Body of pancreas (tissue), 4 donors: ENCODE results near the gene MEIS2.

Source experiments
- POLR2A ChIP-seq, 3 donors: fragments of 450-650 bp; IDR thresholded peaks; one replicate each; pipeline ENCODE4 v1.6.1; 2016; ENCODE audit warnings: antibody characterized with exemption in 3 of 3, mild to moderate bottlenecking in 2 of 3
- TF ChIP-seq, protein P1 (sequence below), 7 experiments: fragments of 450-650 bp in 4 of 7; fragments of 200-600 bp in 3 of 7; sonication (generic) in 3 of 7; IDR thresholded peaks; one replicate each; pipeline ENCODE4 v1.5.1; 2016 to 2019; ENCODE audit warnings: antibody characterized with exemption in 7 of 7

DNA sequence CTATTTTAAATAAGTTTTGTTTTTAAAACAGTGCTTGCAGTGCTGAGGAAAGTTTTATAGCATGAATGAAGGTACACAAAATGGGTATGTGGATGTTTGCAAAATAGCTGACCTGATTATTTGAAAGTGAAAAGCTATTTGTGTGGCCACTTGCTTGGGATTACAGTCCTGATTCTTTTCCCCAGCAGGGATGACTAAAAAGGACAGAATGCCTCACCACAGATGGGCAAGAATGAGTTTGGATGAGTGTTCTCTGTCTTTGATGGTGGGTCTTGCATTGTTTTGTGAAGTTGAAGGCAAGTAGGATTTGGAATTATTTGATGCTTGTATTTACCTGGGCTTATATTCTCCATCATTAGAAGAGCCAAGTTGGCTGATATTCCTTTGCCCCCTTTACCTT is 48.8 kb upstream of the MEIS2 start:
- no peak for TF ChIP-seq POLR2A (IDR thresholded peaks at IDR 0.05)
- TF ChIP-seq, protein P1, sequence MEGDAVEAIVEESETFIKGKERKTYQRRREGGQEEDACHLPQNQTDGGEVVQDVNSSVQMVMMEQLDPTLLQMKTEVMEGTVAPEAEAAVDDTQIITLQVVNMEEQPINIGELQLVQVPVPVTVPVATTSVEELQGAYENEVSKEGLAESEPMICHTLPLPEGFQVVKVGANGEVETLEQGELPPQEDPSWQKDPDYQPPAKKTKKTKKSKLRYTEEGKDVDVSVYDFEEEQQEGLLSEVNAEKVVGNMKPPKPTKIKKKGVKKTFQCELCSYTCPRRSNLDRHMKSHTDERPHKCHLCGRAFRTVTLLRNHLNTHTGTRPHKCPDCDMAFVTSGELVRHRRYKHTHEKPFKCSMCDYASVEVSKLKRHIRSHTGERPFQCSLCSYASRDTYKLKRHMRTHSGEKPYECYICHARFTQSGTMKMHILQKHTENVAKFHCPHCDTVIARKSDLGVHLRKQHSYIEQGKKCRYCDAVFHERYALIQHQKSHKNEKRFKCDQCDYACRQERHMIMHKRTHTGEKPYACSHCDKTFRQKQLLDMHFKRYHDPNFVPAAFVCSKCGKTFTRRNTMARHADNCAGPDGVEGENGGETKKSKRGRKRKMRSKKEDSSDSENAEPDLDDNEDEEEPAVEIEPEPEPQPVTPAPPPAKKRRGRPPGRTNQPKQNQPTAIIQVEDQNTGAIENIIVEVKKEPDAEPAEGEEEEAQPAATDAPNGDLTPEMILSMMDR (IDR thresholded peaks at IDR 0.05) = no peak
